IMR-90 (cell line): Measurements from ENCODE around the gene MAGEA1. TPM values are rescaled to one million over a fixed set of nuclear protein-coding genes. Genes with fewer than 3 reads are reported as not detected.
A peak's percentile ranks its signal among the peaks of the same experiment; 100 is the strongest.

Experiments used
- ATAC-seq: fragments of 200-7000 bp; cut with Tn5 transposase; 2 replicates; pipeline ENCODE4 v1.9.1; 2020; ENCODE audit warnings: low read depth, mild to moderate bottlenecking, moderate library complexity
- BruUV-seq: library from RNA; stranded (reverse); fragments of 400-500 nt; replicated peaks from 2 replicates; lab custom pipeline; 2021; lab: Mats Ljungman, UMichigan
- CTCF ChIA-PET: fragments of 300-600 bp; formaldehyde crosslinking; extraction: SDS; loops from one replicate; lab custom pipeline; 2021; ENCODE audit warnings: antibody characterized with exemption; lab: Yijun Ruan, JAX
- POLR2A ChIA-PET: fragments of 300-600 bp; sonication (Branson Sonifier 250); formaldehyde crosslinking; loops from one replicate; lab custom pipeline; 2022; ENCODE audit warnings: antibody characterized with exemption; ENCODE audit not compliant: unreplicated experiment; lab: Charles Lee
- DNase-seq: peaks from one replicate; pipeline ENCODE4 v3.0.0; 2013
- H2AFZ ChIP-seq: replicated peaks from 2 replicates; pipeline ENCODE3; 2013; ENCODE audit warnings: low read length, mild to moderate bottlenecking; ENCODE audit not compliant: poor library complexity
- H2AK5ac ChIP-seq: 2 replicates; pipeline ENCODE4 v1.6.1; 2013; ENCODE audit warnings: low read depth, low read length, inconsistent platforms
- H2AK9ac ChIP-seq: replicated peaks from 2 replicates; pipeline ENCODE3; 2013; ENCODE audit warnings: mild to moderate bottlenecking, low read depth, low read length, moderate library complexity; ENCODE audit not compliant: poor library complexity
- H2BK120ac ChIP-seq: 2 replicates; pipeline ENCODE4 v1.6.1; 2013; ENCODE audit warnings: low read depth, low read length, inconsistent platforms
- H2BK15ac ChIP-seq: 3 replicates; pipeline ENCODE4 v1.6.1; 2013; ENCODE audit warnings: low read depth, low read length, inconsistent platforms
- H2BK20ac ChIP-seq: 2 replicates; pipeline ENCODE4 v1.6.1; 2013; ENCODE audit warnings: low read depth, mild to moderate bottlenecking, inconsistent platforms, low read length, moderate library complexity
- H2BK5ac ChIP-seq: 2 replicates; pipeline ENCODE4 v1.6.1; 2013; ENCODE audit warnings: mild to moderate bottlenecking, low read depth, low read length, inconsistent platforms; ENCODE audit not compliant: poor library complexity, severe bottlenecking
- H3K14ac ChIP-seq: replicated peaks from 2 replicates; pipeline ENCODE4 v1.6.1; 2013; ENCODE audit warnings: low read depth, low read length, inconsistent platforms
- H3K18ac ChIP-seq: 2 replicates; pipeline ENCODE4 v1.6.1; 2013; ENCODE audit warnings: low read depth, low read length, control low read depth
- H3K23ac ChIP-seq: 2 replicates; pipeline ENCODE4 v1.6.1; 2013; ENCODE audit warnings: low read depth, low read length, inconsistent platforms
- H3K27ac ChIP-seq: 2 replicates; pipeline ENCODE4 v1.5.1; 2013; ENCODE audit warnings: mild to moderate bottlenecking, control low read depth, low read length; ENCODE audit not compliant: insufficient read depth
- H3K27me3 ChIP-seq: 2 replicates; pipeline ENCODE4 v1.6.1; 2013; ENCODE audit warnings: low read length; ENCODE audit not compliant: control insufficient read depth, insufficient read depth
- H3K36me3 ChIP-seq: 2 replicates; pipeline ENCODE4 v1.6.1; 2013; ENCODE audit warnings: low read length, mixed read lengths; ENCODE audit not compliant: control insufficient read depth, insufficient read depth
- H3K4ac ChIP-seq: 2 replicates; pipeline ENCODE4 v1.6.1; 2013; ENCODE audit warnings: low read depth, low read length, inconsistent platforms
- H3K4me1 ChIP-seq: 2 replicates; pipeline ENCODE4 v1.6.1; 2013; ENCODE audit warnings: low read length, mixed read lengths; ENCODE audit not compliant: control insufficient read depth, insufficient read depth
- H3K4me2 ChIP-seq: 2 replicates; pipeline ENCODE4 v1.6.1; 2013; ENCODE audit warnings: low read depth, mild to moderate bottlenecking, control low read depth, low read length, moderate library complexity
- H3K4me3 ChIP-seq: 2 replicates; pipeline ENCODE4 v1.5.1; 2013; ENCODE audit warnings: low read depth, mild to moderate bottlenecking, control low read depth, low read length, moderate library complexity; ENCODE audit not compliant: insufficient read depth
- H3K56ac ChIP-seq: 2 replicates; pipeline ENCODE4 v1.6.1; 2013; ENCODE audit warnings: low read length, inconsistent platforms; ENCODE audit not compliant: insufficient read depth; ENCODE audit errors: extremely low read depth
- H3K79me1 ChIP-seq, 2 experiments: 2 replicates each; pipeline ENCODE4 v1.6.1; 2013; ENCODE audit warnings: low read length in 2 of 2, inconsistent platforms in 1 of 2, low read depth in 1 of 2
- H3K9ac ChIP-seq: 2 replicates; pipeline ENCODE4 v1.6.1; 2013; ENCODE audit warnings: low read depth, low read length, control low read depth
- H3K9me1 ChIP-seq: 2 replicates; pipeline ENCODE4 v1.6.1; 2013; ENCODE audit warnings: low read length, inconsistent platforms; ENCODE audit not compliant: insufficient read depth
- H3K9me3 ChIP-seq: 2 replicates; pipeline ENCODE4 v1.6.1; 2013; ENCODE audit warnings: low read length; ENCODE audit not compliant: control insufficient read depth, insufficient read depth
- H4K20me1 ChIP-seq: 2 replicates; pipeline ENCODE4 v1.6.1; 2013; ENCODE audit warnings: low read length, inconsistent platforms; ENCODE audit not compliant: insufficient read depth
- H4K5ac ChIP-seq: 2 replicates; pipeline ENCODE4 v1.6.1; 2013; ENCODE audit warnings: mild to moderate bottlenecking, low read depth, low read length, control low read depth
- H4K8ac ChIP-seq, 2 experiments: 2 replicates each; pipeline ENCODE4 v1.6.1; 2013; ENCODE audit warnings: low read depth in 2 of 2, low read length in 2 of 2, control low read depth in 1 of 2, inconsistent platforms in 1 of 2
- H4K91ac ChIP-seq: 2 replicates; pipeline ENCODE4 v1.6.1; 2013; ENCODE audit warnings: low read depth, low read length, inconsistent platforms; ENCODE audit not compliant: insufficient read depth
- MAZ ChIP-seq: IDR thresholded peaks from 2 replicates; pipeline ENCODE4 v1.6.1; 2012; ENCODE audit warnings: low read depth, mild to moderate bottlenecking, low read length, improper control_type of control experiment, moderate library complexity, borderline replicate concordance
- RAD21 ChIP-seq: IDR thresholded peaks from 2 replicates; pipeline ENCODE4 v1.6.1; 2012; ENCODE audit warnings: low read length, improper control_type of control experiment
- RCOR1 ChIP-seq: IDR thresholded peaks from 2 replicates; pipeline ENCODE4 v1.6.1; 2012; ENCODE audit warnings: mild to moderate bottlenecking, low read length, improper control_type of control experiment; ENCODE audit not compliant: insufficient replicate concordance
- WGBS, 2 experiments: methylation state at CpG; one replicate each; pipeline versions ENCODE4 v1.1.5 to v1.1.7; 2013; ENCODE audit warnings: missing lambda C conversion rate in 2 of 2; ENCODE audit not compliant: insufficient read length in 1 of 2; ENCODE audit errors: extremely low coverage in 2 of 2; 5-methylcytosine and 5-hydroxymethylcytosine counted together
- dilution Hi-C: fragments of 300-500 bp; cut with HindIII; formaldehyde crosslinking; loops from one replicate; pipeline ENCODE4 v1.14.3; 2018; ENCODE audit warnings: low sequenced_read_pairs; ENCODE audit not compliant: unreplicated experiment
- in situ Hi-C: fragments of 300-500 bp; cut with MboI; formaldehyde crosslinking; loops from 3 replicates; pipeline ENCODE4 v1.14.3; 2019; ENCODE audit warnings: low sequenced_read_pairs, inconsistent platforms, mixed read lengths
- intact Hi-C: fragments of 100-400 bp; cut with micrococcal nuclease; formaldehyde crosslinking; loops from 2 replicates; pipeline ENCODE4 v1.10.0; 2022
- polyA plus RNA-seq, 3 experiments: library from polyadenylated mRNA; depleted of rRNA; stranded (reverse); fragments of >200 nt; gene quantifications; 2 replicates each; pipeline ENCODE4 v1.2.3, GENCODE V29; 2012; ENCODE audit warnings: low replicate concordance in 1 of 3
- total RNA-seq: library from RNA; depleted of rRNA; stranded (reverse); fragments of >200 nt; gene quantifications from 2 replicates; pipeline ENCODE4 v1.2.3, GENCODE V29; 2012
- TF ChIP-seq, protein P1 (sequence below): fragments of 150-350 bp; IDR thresholded peaks from 2 replicates; pipeline ENCODE4 v1.6.1; 2017; ENCODE audit warnings: mild to moderate bottlenecking, antibody characterized with exemption, low read length, low read depth
- TF ChIP-seq, protein P2 (sequence below): conservative IDR thresholded peaks from 2 replicates; pipeline ENCODE4 v1.5.1; 2012; ENCODE audit warnings: mild to moderate bottlenecking, low read depth, low read length, improper control_type of control experiment

MAGEA1 gene
- total and polyA plus RNA-seq, 2 of the 4 experiments (the other 2 are of a cell fraction), result not detected

- Histone ChIP-seq H3K56ac (no peak overlapping the region), H3K14ac (no peak overlapping the region), H3K4me3 (no peak overlapping the region), H3K9me3 (no peaks in the 10 kb centered on the region), H2AFZ (peak overlapping the region; percentile 43), H3K18ac (no peak overlapping the region), H2AK9ac (peak overlapping the region; percentile 16), H4K91ac (no peak overlapping the region), H3K27ac (no peak overlapping the region), H3K36me3 (no peaks in the 10 kb centered on the region), H3K9me1 (no peaks in the 10 kb centered on the region), H3K4me1 (no peaks in the 10 kb centered on the region), H2BK120ac (no peak overlapping the region), H3K4ac (no peak overlapping the region), H2BK20ac (no peak overlapping the region), H4K5ac (no peak overlapping the region), H3K4me2 (no peak overlapping the region), H2AK5ac (no peak overlapping the region), H2BK5ac (no peak overlapping the region), H3K27me3 (no peaks in the 10 kb centered on the region; the same call in 1 of the 2 replicates), H3K9ac (no peak overlapping the region), H4K8ac (no peak overlapping the region), H3K79me1 (no peaks in the 10 kb centered on the region), H3K23ac (no peak overlapping the region), H2BK15ac (no peak overlapping the region), H4K20me1 (no peaks in the 10 kb centered on the region)
- POLR2A ChIA-PET, result no interaction called here
- ATAC-seq (no peak), DNase-seq (peak; percentile 2)
- TF ChIP-seq, protein P1, sequence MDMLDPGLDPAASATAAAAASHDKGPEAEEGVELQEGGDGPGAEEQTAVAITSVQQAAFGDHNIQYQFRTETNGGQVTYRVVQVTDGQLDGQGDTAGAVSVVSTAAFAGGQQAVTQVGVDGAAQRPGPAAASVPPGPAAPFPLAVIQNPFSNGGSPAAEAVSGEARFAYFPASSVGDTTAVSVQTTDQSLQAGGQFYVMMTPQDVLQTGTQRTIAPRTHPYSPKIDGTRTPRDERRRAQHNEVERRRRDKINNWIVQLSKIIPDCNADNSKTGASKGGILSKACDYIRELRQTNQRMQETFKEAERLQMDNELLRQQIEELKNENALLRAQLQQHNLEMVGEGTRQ, result no peak
- no peak for TF ChIP-seq RCOR1
- TF ChIP-seq RAD21, result no peak
- TF ChIP-seq, protein P2, sequence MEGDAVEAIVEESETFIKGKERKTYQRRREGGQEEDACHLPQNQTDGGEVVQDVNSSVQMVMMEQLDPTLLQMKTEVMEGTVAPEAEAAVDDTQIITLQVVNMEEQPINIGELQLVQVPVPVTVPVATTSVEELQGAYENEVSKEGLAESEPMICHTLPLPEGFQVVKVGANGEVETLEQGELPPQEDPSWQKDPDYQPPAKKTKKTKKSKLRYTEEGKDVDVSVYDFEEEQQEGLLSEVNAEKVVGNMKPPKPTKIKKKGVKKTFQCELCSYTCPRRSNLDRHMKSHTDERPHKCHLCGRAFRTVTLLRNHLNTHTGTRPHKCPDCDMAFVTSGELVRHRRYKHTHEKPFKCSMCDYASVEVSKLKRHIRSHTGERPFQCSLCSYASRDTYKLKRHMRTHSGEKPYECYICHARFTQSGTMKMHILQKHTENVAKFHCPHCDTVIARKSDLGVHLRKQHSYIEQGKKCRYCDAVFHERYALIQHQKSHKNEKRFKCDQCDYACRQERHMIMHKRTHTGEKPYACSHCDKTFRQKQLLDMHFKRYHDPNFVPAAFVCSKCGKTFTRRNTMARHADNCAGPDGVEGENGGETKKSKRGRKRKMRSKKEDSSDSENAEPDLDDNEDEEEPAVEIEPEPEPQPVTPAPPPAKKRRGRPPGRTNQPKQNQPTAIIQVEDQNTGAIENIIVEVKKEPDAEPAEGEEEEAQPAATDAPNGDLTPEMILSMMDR, result no peak
- TF ChIP-seq MAZ, result no peak
- CTCF ChIA-PET, result no interaction called here
- intact Hi-C loops (no loop called here), in situ Hi-C loops (no loop called here), dilution Hi-C loops (no loop called here)
- 26% methylated on average over 3 of the region's 16 CpGs; no CpG with 5 or more reads in 1 of the 2 experiments for WGBS, 2 experiments
- BruUV-seq, result no TSS peak
Observed at GRCh38 chrX:153226344-153227185, 47.5 kb downstream of the MAGEA1 start.
